Measurements from ENCODE around the gene NMBR.

NMBR gene

DNA sequence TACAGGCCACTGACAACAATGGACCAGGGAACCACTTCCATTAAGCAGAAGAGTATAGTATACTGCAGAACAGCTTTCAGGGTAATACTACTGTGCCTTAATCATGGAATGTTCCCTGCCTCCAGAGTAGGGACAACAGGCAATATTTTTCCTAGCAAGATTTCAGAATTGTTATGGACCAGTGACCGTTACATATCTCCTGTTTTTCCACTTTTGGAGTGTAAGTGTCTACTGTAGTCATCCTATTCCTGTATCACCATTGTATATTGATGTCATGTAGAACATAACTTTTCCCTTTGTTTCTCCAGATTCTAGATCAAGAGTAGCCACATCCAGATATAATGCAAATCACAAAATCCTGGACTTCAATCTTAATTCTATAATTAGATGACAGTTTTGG, 16.1 kb downstream of the NMBR start:
- Histone ChIP-seq H3K9ac (ENCODE audit: low read length) (no peak overlapping the region), H3K4ac (ENCODE audit: low read depth, low read length) (no peak overlapping the region), H2BK120ac (ENCODE audit: low read depth, low read length) (no peak overlapping the region), H4K8ac (ENCODE audit: low read depth, low read length) (no peak overlapping the region), H3K4me2 (ENCODE audit: low read length) (no peak overlapping the region), H3K23ac (ENCODE audit: low read length) (no peak overlapping the region), H3K79me2 (ENCODE audit: control insufficient read depth, insufficient read depth, low read length) (no peaks in the 10 kb centered on the region), H3K27ac (ENCODE audit: low read depth, low read length) (no peak overlapping the region), H2BK15ac (replicated peaks; ENCODE audit: low read depth) (no peak overlapping the region), H3K79me1 (ENCODE audit: low read length) (no peaks in the 10 kb centered on the region), H3K36me3 (ENCODE audit: control insufficient read depth, insufficient read depth, low read length) (no peaks in the 10 kb centered on the region), H3K4me1 (ENCODE audit: control insufficient read depth, low read depth, low read length) (no peaks in the 10 kb centered on the region), H4K5ac (ENCODE audit: low read length) (no peak overlapping the region), H3K56ac (ENCODE audit: low read length) (no peak overlapping the region), H3K27me3 (ENCODE audit: insufficient read depth, low read length, poor library complexity) (no peaks in the 10 kb centered on the region), H2BK5ac (ENCODE audit: low read length) (no peak overlapping the region), H3K18ac (ENCODE audit: low read length) (no peak overlapping the region), H3K4me3 (ENCODE audit: low read length) (no peak overlapping the region), H2AK5ac (ENCODE audit: low read length) (no peak overlapping the region)
- DNase-seq = no peak
- WGBS (ENCODE audit: extremely low coverage, insufficient coverage, low lambda C conversion rate) = no CpG with 5 or more reads among the region's 1 CpG

- WGBS (ENCODE audit: extremely low coverage, insufficient coverage, low lambda C conversion rate) = 100% methylated on average over 1 of the region's 3 CpGs
- no peaks in the 10 kb centered on the region for H3K36me3 ChIP-seq (ENCODE audit: control insufficient read depth, insufficient read depth, low read length)
- H2BK120ac ChIP-seq (ENCODE audit: low read depth, low read length) = no peak overlapping the region
Observed at GRCh38 chr6:142121342-142121741, 25.6 kb downstream of the NMBR start.

GRCh38 chr6:142118925-142119324, 28.0 kb downstream of the NMBR start:
- Histone ChIP-seq H3K79me2 (ENCODE audit: control insufficient read depth, insufficient read depth, low read length) (no peaks in the 10 kb centered on the region), H3K4me1 (ENCODE audit: control insufficient read depth, low read depth, low read length) (no peaks in the 10 kb centered on the region), H3K9ac (ENCODE audit: low read length) (no peak overlapping the region)

More at GRCh38 chr6:142121342-142121741, 25.6 kb downstream of the NMBR start:
- Histone ChIP-seq H2BK5ac (ENCODE audit: low read length) (no peak overlapping the region), H3K56ac (ENCODE audit: low read length) (no peak overlapping the region), H3K27me3 (ENCODE audit: insufficient read depth, low read length, poor library complexity) (no peaks in the 10 kb centered on the region), H4K5ac (ENCODE audit: low read length) (no peak overlapping the region), H3K4me3 (ENCODE audit: low read length) (no peak overlapping the region), H2BK15ac (replicated peaks; ENCODE audit: low read depth) (no peak overlapping the region), H3K18ac (ENCODE audit: low read length) (no peak overlapping the region), H3K9ac (ENCODE audit: low read length) (no peak overlapping the region), H3K4me2 (ENCODE audit: low read length) (no peak overlapping the region), H3K79me2 (ENCODE audit: control insufficient read depth, insufficient read depth, low read length) (no peaks in the 10 kb centered on the region), H3K23ac (ENCODE audit: low read length) (no peak overlapping the region), H3K4ac (ENCODE audit: low read depth, low read length) (no peak overlapping the region), H2AK5ac (ENCODE audit: low read length) (no peak overlapping the region), H3K79me1 (ENCODE audit: low read length) (no peaks in the 10 kb centered on the region), H4K8ac (ENCODE audit: low read depth, low read length) (no peak overlapping the region), H3K4me1 (ENCODE audit: control insufficient read depth, low read depth, low read length) (no peaks in the 10 kb centered on the region), H3K27ac (ENCODE audit: low read depth, low read length) (no peak overlapping the region)
- no peak for DNase-seq

DNA sequence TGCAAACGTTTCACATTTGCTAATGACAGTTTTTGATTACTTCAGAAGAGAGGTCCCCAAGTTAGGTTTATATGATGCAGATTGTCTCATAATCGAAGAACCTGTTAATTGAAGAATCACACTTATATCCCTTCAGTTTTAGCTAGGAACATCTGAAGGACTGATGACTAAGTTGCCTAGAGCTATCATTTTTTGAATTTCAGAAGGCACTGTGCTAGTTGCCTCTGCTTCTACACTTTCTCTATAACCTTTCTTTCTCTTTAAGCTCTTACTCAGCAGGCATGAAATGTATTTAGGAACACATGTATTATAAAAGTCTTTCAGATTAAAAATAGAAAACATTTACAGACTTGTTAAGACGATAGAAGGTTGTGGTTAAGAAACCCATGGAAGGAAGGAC, 28.6 kb downstream of the NMBR start:
- Histone ChIP-seq H3K4ac (ENCODE audit: low read depth, low read length) (no peak overlapping the region), H3K36me3 (ENCODE audit: control insufficient read depth, insufficient read depth, low read length) (no peaks in the 10 kb centered on the region), H3K18ac (ENCODE audit: low read length) (no peak overlapping the region), H4K5ac (ENCODE audit: low read length) (no peak overlapping the region), H2BK15ac (replicated peaks; ENCODE audit: low read depth) (no peak overlapping the region), H3K4me2 (ENCODE audit: low read length) (no peak overlapping the region), H3K9ac (ENCODE audit: low read length) (no peak overlapping the region), H2BK120ac (ENCODE audit: low read depth, low read length) (no peak overlapping the region), H3K23ac (ENCODE audit: low read length) (no peak overlapping the region), H3K4me3 (ENCODE audit: low read length) (no peak overlapping the region), H2BK5ac (ENCODE audit: low read length) (no peak overlapping the region), H3K56ac (ENCODE audit: low read length) (no peak overlapping the region), H3K27me3 (ENCODE audit: insufficient read depth, low read length, poor library complexity) (no peaks in the 10 kb centered on the region), H4K8ac (ENCODE audit: low read depth, low read length) (no peak overlapping the region), H3K79me2 (ENCODE audit: control insufficient read depth, insufficient read depth, low read length) (no peaks in the 10 kb centered on the region), H2AK5ac (ENCODE audit: low read length) (no peak overlapping the region), H3K4me1 (ENCODE audit: control insufficient read depth, low read depth, low read length) (no peaks in the 10 kb centered on the region), H3K79me1 (ENCODE audit: low read length) (no peaks in the 10 kb centered on the region), H3K27ac (ENCODE audit: low read depth, low read length) (no peak overlapping the region)
- no CpG with 5 or more reads among the region's 3 CpGs for WGBS (ENCODE audit: extremely low coverage, insufficient coverage, low lambda C conversion rate)
- no peak for DNase-seq

More at GRCh38 chr6:142118925-142119324, 28.0 kb downstream of the NMBR start:
- no CpG with 5 or more reads among the region's 2 CpGs for WGBS (ENCODE audit: extremely low coverage, insufficient coverage, low lambda C conversion rate)
- DNase-seq = no peak
- H3K27ac ChIP-seq (ENCODE audit: low read depth, low read length) = no peak overlapping the region
- no peak overlapping the region for H2BK120ac ChIP-seq (ENCODE audit: low read depth, low read length)
- H4K8ac ChIP-seq (ENCODE audit: low read depth, low read length) = no peak overlapping the region
- no peaks in the 10 kb centered on the region for H3K36me3 ChIP-seq (ENCODE audit: control insufficient read depth, insufficient read depth, low read length)
- no peak overlapping the region for H2AK5ac ChIP-seq (ENCODE audit: low read length)
- H2BK5ac ChIP-seq (ENCODE audit: low read length) = no peak overlapping the region
- H2BK15ac ChIP-seq (replicated peaks; ENCODE audit: low read depth) = no peak overlapping the region
- H3K27me3 ChIP-seq (ENCODE audit: insufficient read depth, low read length, poor library complexity) = no peaks in the 10 kb centered on the region
- no peak overlapping the region for H3K4ac ChIP-seq (ENCODE audit: low read depth, low read length)
- H3K79me1 ChIP-seq (ENCODE audit: low read length) = no peaks in the 10 kb centered on the region
- H3K23ac ChIP-seq (ENCODE audit: low read length) = no peak overlapping the region
- H3K4me3 ChIP-seq (ENCODE audit: low read length) = no peak overlapping the region
- H3K4me2 ChIP-seq (ENCODE audit: low read length) = no peak overlapping the region
- no peak overlapping the region for H3K56ac ChIP-seq (ENCODE audit: low read length)
- H3K18ac ChIP-seq (ENCODE audit: low read length) = no peak overlapping the region
- H4K5ac ChIP-seq (ENCODE audit: low read length) = no peak overlapping the region

DNA sequence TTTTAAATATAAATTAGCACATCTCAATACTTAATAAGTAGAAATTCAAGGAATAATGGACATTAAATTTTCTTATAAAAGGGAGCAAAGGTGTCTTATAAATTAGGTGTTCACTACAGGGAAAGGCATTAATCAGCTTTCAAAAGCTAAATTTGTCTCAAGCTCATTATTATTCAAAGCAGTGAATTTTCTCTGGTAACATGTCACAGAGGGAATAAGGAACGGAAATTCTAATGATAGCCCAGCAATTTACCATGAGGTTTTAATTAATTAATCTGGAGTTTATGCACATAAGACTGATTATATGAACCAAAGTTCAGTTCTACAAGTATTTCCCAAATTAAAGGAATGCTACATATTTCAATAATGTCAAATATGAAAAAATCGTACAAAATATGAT, 29.6 kb downstream of the NMBR start:
- no peaks in the 10 kb centered on the region for H3K27me3 ChIP-seq (ENCODE audit: insufficient read depth, low read length, poor library complexity)
- H3K79me2 ChIP-seq (ENCODE audit: control insufficient read depth, insufficient read depth, low read length) = no peaks in the 10 kb centered on the region
- H3K4me1 ChIP-seq (ENCODE audit: control insufficient read depth, low read depth, low read length) = no peaks in the 10 kb centered on the region
- no peaks in the 10 kb centered on the region for H3K79me1 ChIP-seq (ENCODE audit: low read length)
- no CpG with 5 or more reads among the region's 2 CpGs for WGBS (ENCODE audit: extremely low coverage, insufficient coverage, low lambda C conversion rate)
- H2BK5ac ChIP-seq (ENCODE audit: low read length) = no peak overlapping the region
- no peak overlapping the region for H3K4me3 ChIP-seq (ENCODE audit: low read length)
- H3K18ac ChIP-seq (ENCODE audit: low read length) = no peak overlapping the region
- H3K36me3 ChIP-seq (ENCODE audit: control insufficient read depth, insufficient read depth, low read length) = no peaks in the 10 kb centered on the region
- no peak overlapping the region for H3K27ac ChIP-seq (ENCODE audit: low read depth, low read length)
- H2BK120ac ChIP-seq (ENCODE audit: low read depth, low read length) = no peak overlapping the region
- no peak overlapping the region for H2AK5ac ChIP-seq (ENCODE audit: low read length)
- H4K5ac ChIP-seq (ENCODE audit: low read length) = no peak overlapping the region
- H3K9ac ChIP-seq (ENCODE audit: low read length) = no peak overlapping the region
- no peak overlapping the region for H3K23ac ChIP-seq (ENCODE audit: low read length)
- H3K56ac ChIP-seq (ENCODE audit: low read length) = no peak overlapping the region
- no peak overlapping the region for H3K4ac ChIP-seq (ENCODE audit: low read depth, low read length)
- DNase-seq = no peak
- no peak overlapping the region for H4K8ac ChIP-seq (ENCODE audit: low read depth, low read length)
- H3K4me2 ChIP-seq (ENCODE audit: low read length) = no peak overlapping the region
- H2BK15ac ChIP-seq (replicated peaks; ENCODE audit: low read depth) = no peak overlapping the region

- Histone ChIP-seq H3K79me1 (ENCODE audit: low read length) (no peaks in the 10 kb centered on the region), H4K5ac (ENCODE audit: low read length) (no peak overlapping the region), H4K8ac (ENCODE audit: low read depth, low read length) (no peak overlapping the region), H2BK5ac (ENCODE audit: low read length) (no peak overlapping the region), H3K27ac (ENCODE audit: low read depth, low read length) (no peak overlapping the region), H2BK120ac (ENCODE audit: low read depth, low read length) (no peak overlapping the region), H3K4me1 (ENCODE audit: control insufficient read depth, low read depth, low read length) (no peaks in the 10 kb centered on the region), H3K9ac (ENCODE audit: low read length) (no peak overlapping the region), H3K4ac (ENCODE audit: low read depth, low read length) (no peak overlapping the region), H3K56ac (ENCODE audit: low read length) (no peak overlapping the region), H3K4me3 (ENCODE audit: low read length) (no peak overlapping the region), H3K18ac (ENCODE audit: low read length) (no peak overlapping the region), H3K79me2 (ENCODE audit: control insufficient read depth, insufficient read depth, low read length) (no peaks in the 10 kb centered on the region), H2AK5ac (ENCODE audit: low read length) (no peak overlapping the region), H3K4me2 (ENCODE audit: low read length) (no peak overlapping the region), H2BK15ac (replicated peaks; ENCODE audit: low read depth) (no peak overlapping the region), H3K23ac (ENCODE audit: low read length) (no peak overlapping the region), H3K27me3 (ENCODE audit: insufficient read depth, low read length, poor library complexity) (no peaks in the 10 kb centered on the region), H3K36me3 (ENCODE audit: control insufficient read depth, insufficient read depth, low read length) (no peaks in the 10 kb centered on the region)
- WGBS (ENCODE audit: extremely low coverage, insufficient coverage, low lambda C conversion rate) = no CpG with 5 or more reads among the region's 4 CpGs
- DNase-seq = peak; percentile 78
Observed at GRCh38 chr6:142112451-142113061, 34.4 kb downstream of the NMBR start.

Measured in mesendoderm (in vitro differentiated cells).